Measurements from ENCODE around the gene CCDC169. TPM values are rescaled to one million over a fixed set of nuclear protein-coding genes. Genes with fewer than 3 reads are reported as not detected.

The CCDC169 gene
- total and polyA plus RNA-seq, 2 donors (not counting 3 experiments of a cell fraction or from before 2014, with no cell fraction given) = 1.2 to 2.5 TPM

DNA sequence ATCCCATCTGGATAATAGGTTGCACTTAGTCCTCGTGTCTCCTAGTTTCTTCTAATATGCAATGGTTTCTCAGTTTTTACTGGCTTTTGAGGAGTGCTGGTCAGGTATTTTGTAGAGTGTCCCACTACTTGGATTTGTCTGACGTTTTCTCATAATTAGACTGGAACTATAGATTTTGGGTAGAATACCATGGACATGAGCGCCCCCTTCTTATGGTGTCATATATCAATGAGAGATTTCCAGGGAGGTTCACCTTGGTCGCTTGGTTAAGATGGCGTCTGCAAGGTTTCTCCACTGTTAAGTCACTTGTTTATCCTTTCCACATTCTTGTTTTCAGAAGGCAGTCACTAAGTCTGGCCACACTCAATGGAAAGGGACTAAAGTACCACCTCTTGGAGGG is 89.9 kb downstream of the CCDC169 start:
- H3K36me3 ChIP-seq (ENCODE audit: control insufficient read depth in 2 of 2, extremely low read depth in 1 of 2, insufficient read depth in 2 of 2, low read length in 2 of 2) = no peaks in the 10 kb centered on the region
- POLR2A ChIA-PET = no interaction called here
- no peaks in the 10 kb centered on the region for H3K4me1 ChIP-seq (ENCODE audit: control insufficient read depth, extremely low read depth, insufficient read depth, low read length)
- TF ChIP-seq JUN (IDR thresholded peaks at IDR 0.05; ENCODE audit: borderline replicate concordance, insufficient read depth, insufficient read length, low read depth) = no peak
- TF ChIP-seq GATA2 (IDR thresholded peaks at IDR 0.05; ENCODE audit: insufficient read depth, insufficient read length, low read depth, low read length) = no peak
- TF ChIP-seq, protein P1, sequence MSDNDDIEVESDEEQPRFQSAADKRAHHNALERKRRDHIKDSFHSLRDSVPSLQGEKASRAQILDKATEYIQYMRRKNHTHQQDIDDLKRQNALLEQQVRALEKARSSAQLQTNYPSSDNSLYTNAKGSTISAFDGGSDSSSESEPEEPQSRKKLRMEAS (IDR thresholded peaks at IDR 0.05; ENCODE audit: insufficient read depth, insufficient read length) = no peak
- TF ChIP-seq POLR2A (IDR thresholded peaks at IDR 0.05; ENCODE audit: low read depth, low read length) = no peak
- TF ChIP-seq POLR2AphosphoS5 (IDR thresholded peaks at IDR 0.05; ENCODE audit: insufficient read depth, low read depth, low read length) = no peak
- no peak for TF ChIP-seq EZH2 (IDR thresholded peaks at IDR 0.05; ENCODE audit: borderline replicate concordance, low read depth, low read length, severe bottlenecking)
- no peak for TF ChIP-seq FOS (IDR thresholded peaks at IDR 0.05; ENCODE audit: borderline replicate concordance, insufficient read depth, low read length)
- no peak for TF ChIP-seq MYC (IDR thresholded peaks at IDR 0.05; ENCODE audit: low read depth, low read length)
- TF ChIP-seq, protein P2, sequence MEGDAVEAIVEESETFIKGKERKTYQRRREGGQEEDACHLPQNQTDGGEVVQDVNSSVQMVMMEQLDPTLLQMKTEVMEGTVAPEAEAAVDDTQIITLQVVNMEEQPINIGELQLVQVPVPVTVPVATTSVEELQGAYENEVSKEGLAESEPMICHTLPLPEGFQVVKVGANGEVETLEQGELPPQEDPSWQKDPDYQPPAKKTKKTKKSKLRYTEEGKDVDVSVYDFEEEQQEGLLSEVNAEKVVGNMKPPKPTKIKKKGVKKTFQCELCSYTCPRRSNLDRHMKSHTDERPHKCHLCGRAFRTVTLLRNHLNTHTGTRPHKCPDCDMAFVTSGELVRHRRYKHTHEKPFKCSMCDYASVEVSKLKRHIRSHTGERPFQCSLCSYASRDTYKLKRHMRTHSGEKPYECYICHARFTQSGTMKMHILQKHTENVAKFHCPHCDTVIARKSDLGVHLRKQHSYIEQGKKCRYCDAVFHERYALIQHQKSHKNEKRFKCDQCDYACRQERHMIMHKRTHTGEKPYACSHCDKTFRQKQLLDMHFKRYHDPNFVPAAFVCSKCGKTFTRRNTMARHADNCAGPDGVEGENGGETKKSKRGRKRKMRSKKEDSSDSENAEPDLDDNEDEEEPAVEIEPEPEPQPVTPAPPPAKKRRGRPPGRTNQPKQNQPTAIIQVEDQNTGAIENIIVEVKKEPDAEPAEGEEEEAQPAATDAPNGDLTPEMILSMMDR (IDR thresholded peaks at IDR 0.05; ENCODE audit: extremely low read depth in 1 of 2, insufficient read depth in 1 of 2, low read depth in 1 of 2, low read length in 2 of 2) = no peak
- H3K9me3 ChIP-seq (replicated peaks; ENCODE audit: control insufficient read depth, insufficient read depth, low read length) = no peaks in the 10 kb centered on the region
- no peaks in the 10 kb centered on the region for H4K20me1 ChIP-seq (replicated peaks; ENCODE audit: control insufficient read depth, extremely low read depth, insufficient read depth, low read length)
- no TSS peak for BruUV-seq (replicated peaks)
- DNase-seq (ENCODE audit: low read depth, low spot score) = no peak
- no peak overlapping the region for H3K9ac ChIP-seq (replicated peaks; ENCODE audit: extremely low read depth, insufficient read depth, low read length)
- no peak overlapping the region for H3K4me3 ChIP-seq (replicated peaks in 1 of 3; ENCODE audit: insufficient read depth in 1 of 3, low read depth in 1 of 3, low read length in 3 of 3)
- H3K9me1 ChIP-seq (replicated peaks; ENCODE audit: control insufficient read depth, extremely low read depth, insufficient read depth, low read length) = no peaks in the 10 kb centered on the region
- H3K27me3 ChIP-seq (ENCODE audit: control insufficient read depth in 2 of 2, insufficient read depth in 2 of 2, low read length in 2 of 2) = no peaks in the 10 kb centered on the region
- no peak overlapping the region for H3K4me2 ChIP-seq (ENCODE audit: insufficient read depth, low read length)
- no peaks in the 10 kb centered on the region for H3K79me2 ChIP-seq (ENCODE audit: control insufficient read depth, insufficient read depth, low read length)
- no peak overlapping the region for H2AFZ ChIP-seq (ENCODE audit: low read depth, low read length)
- dilution Hi-C loops (cut with MboI; ENCODE audit: extremely low pct_ligation_motif_present, low sequenced_read_pairs) (no loop called here), intact Hi-C loops (cut with micrococcal nuclease) (loop anchor here (5.0 kb wide), 1 partner anchor 230 kb away; no protein-coding TSS in a partner anchor)
- FAIRE-seq = no peak
- CTCF ChIA-PET = interaction anchor here (0.6 kb wide), 1 partner anchor 229 kb away, joined by 3 read pairs; no protein-coding TSS in a partner anchor
- no peak overlapping the region for H3K27ac ChIP-seq (ENCODE audit: insufficient read depth, low read depth, low read length)
